ENCODE results near the gene PLP2. TPM values are rescaled to one million over a fixed set of nuclear protein-coding genes. Genes with fewer than 3 reads are reported as not detected.

Gene PLP2
- total RNA-seq, 6 experiments from 2014 or later = 163 to 214 (median 178) TPM

- Mint-ChIP-seq H3K27ac (no peak overlapping the region), H3K9me3 (no peaks in the 10 kb centered on the region), H3K27me3 (ENCODE audit: insufficient read depth) (peaks cover 19% of the 10 kb centered on the region), H3K36me3 (ENCODE audit: low read depth) (no peaks in the 10 kb centered on the region), H3K4me3 (no peak overlapping the region), H3K4me1 (ENCODE audit: low read depth) (no peaks in the 10 kb centered on the region)
- TF ChIP-seq, protein P1, sequence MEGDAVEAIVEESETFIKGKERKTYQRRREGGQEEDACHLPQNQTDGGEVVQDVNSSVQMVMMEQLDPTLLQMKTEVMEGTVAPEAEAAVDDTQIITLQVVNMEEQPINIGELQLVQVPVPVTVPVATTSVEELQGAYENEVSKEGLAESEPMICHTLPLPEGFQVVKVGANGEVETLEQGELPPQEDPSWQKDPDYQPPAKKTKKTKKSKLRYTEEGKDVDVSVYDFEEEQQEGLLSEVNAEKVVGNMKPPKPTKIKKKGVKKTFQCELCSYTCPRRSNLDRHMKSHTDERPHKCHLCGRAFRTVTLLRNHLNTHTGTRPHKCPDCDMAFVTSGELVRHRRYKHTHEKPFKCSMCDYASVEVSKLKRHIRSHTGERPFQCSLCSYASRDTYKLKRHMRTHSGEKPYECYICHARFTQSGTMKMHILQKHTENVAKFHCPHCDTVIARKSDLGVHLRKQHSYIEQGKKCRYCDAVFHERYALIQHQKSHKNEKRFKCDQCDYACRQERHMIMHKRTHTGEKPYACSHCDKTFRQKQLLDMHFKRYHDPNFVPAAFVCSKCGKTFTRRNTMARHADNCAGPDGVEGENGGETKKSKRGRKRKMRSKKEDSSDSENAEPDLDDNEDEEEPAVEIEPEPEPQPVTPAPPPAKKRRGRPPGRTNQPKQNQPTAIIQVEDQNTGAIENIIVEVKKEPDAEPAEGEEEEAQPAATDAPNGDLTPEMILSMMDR (IDR thresholded peaks at IDR 0.05) = no peak
- no peak for DNase-seq
Measured at GRCh38 chrX:49220100-49220499, 48.4 kb downstream of the PLP2 start.

- no peak for DNase-seq
- Mint-ChIP-seq H3K4me1 (ENCODE audit: low read depth) (no peaks in the 10 kb centered on the region), H3K9me3 (no peaks in the 10 kb centered on the region), H3K27me3 (ENCODE audit: insufficient read depth) (peaks cover 19% of the 10 kb centered on the region), H3K4me3 (no peak overlapping the region), H3K27ac (no peak overlapping the region), H3K36me3 (ENCODE audit: low read depth) (no peaks in the 10 kb centered on the region)
- TF ChIP-seq, protein P1 (IDR thresholded peaks at IDR 0.05) = no peak
Measured at GRCh38 chrX:49221868-49222267, 50.2 kb downstream of the PLP2 start.

Other genes with a start within 250 kb of the PLP2 start
- gene OTUD5, start 214.3 kb upstream of the PLP2 start, total RNA-seq (2021; fragmentation: NEBNext Ultra II Directional; extraction: Animal tissue kit (Norgen Biotek cat#: 25700)) = 10 to 100 TPM; 47.6 to 55.0 (median 52.7) TPM
- gene KCND1, start 200.1 kb upstream of the PLP2 start, total RNA-seq (2021; fragmentation: NEBNext Ultra II Directional; extraction: Animal tissue kit (Norgen Biotek cat#: 25700)) = 1 to 10 TPM; 3.0 to 6.2 (median 5.4) TPM
- gene GRIPAP1, start 169.6 kb upstream of the PLP2 start, total RNA-seq (2021; fragmentation: NEBNext Ultra II Directional; extraction: Animal tissue kit (Norgen Biotek cat#: 25700)) = 10 to 100 TPM; 23.2 to 32.1 (median 27.5) TPM
- 10 to 100 TPM; 76.6 to 89.1 (median 83.9) TPM for gene TFE3, start 128.5 kb upstream of the PLP2 start, total RNA-seq (2021; fragmentation: NEBNext Ultra II Directional; extraction: Animal tissue kit (Norgen Biotek cat#: 25700))
- gene CCDC120, start 112.9 kb upstream of the PLP2 start, total RNA-seq (2021; fragmentation: NEBNext Ultra II Directional; extraction: Animal tissue kit (Norgen Biotek cat#: 25700)) = under 1 TPM in 4 of 6 experiments, not detected in 2; 0.05 to 0.62 (median 0.24) TPM
- gene PRAF2, start 97.9 kb upstream of the PLP2 start, total RNA-seq (2021; fragmentation: NEBNext Ultra II Directional; extraction: Animal tissue kit (Norgen Biotek cat#: 25700)) = 100 to 1,000 TPM in 1 of 6 experiments, 10 to 100 TPM in 5; 68.0 to 100 (median 76.7) TPM
- gene WDR45, start 92.0 kb upstream of the PLP2 start, total RNA-seq (2021; fragmentation: NEBNext Ultra II Directional; extraction: Animal tissue kit (Norgen Biotek cat#: 25700)) = 10 to 100 TPM; 37.4 to 46.6 (median 41.0) TPM
- gene GPKOW, start 48.2 kb upstream of the PLP2 start, total RNA-seq (2021; fragmentation: NEBNext Ultra II Directional; extraction: Animal tissue kit (Norgen Biotek cat#: 25700)) = 10 to 100 TPM; 20.6 to 27.0 (median 23.7) TPM
- 1 to 10 TPM in 5 of 6 experiments, under 1 TPM in 1; 0.94 to 1.9 (median 1.1) TPM for gene MAGIX, start 9.1 kb upstream of the PLP2 start, total RNA-seq (2021; fragmentation: NEBNext Ultra II Directional; extraction: Animal tissue kit (Norgen Biotek cat#: 25700))
- gene PRICKLE3, start 14.5 kb downstream of the PLP2 start, total RNA-seq (2021; fragmentation: NEBNext Ultra II Directional; extraction: Animal tissue kit (Norgen Biotek cat#: 25700)) = 10 to 100 TPM in 3 of 6 experiments, 1 to 10 TPM in 3; 8.0 to 10.7 (median 9.7) TPM
- under 1 TPM; 0.11 to 0.34 (median 0.24) TPM for gene SYP, start 28.3 kb downstream of the PLP2 start, total RNA-seq (2021; fragmentation: NEBNext Ultra II Directional; extraction: Animal tissue kit (Norgen Biotek cat#: 25700))
- not detected for gene CACNA1F, start 61.4 kb downstream of the PLP2 start, total RNA-seq (2021; fragmentation: NEBNext Ultra II Directional; extraction: Animal tissue kit (Norgen Biotek cat#: 25700))
- gene CCDC22, start 63.6 kb downstream of the PLP2 start, total RNA-seq (2021; fragmentation: NEBNext Ultra II Directional; extraction: Animal tissue kit (Norgen Biotek cat#: 25700)) = 10 to 100 TPM; 12.9 to 16.3 (median 15.1) TPM
- gene FOXP3, start 92.8 kb downstream of the PLP2 start, total RNA-seq (2021; fragmentation: NEBNext Ultra II Directional; extraction: Animal tissue kit (Norgen Biotek cat#: 25700)) = under 1 TPM in 3 of 6 experiments, not detected in 3; 0.09 to 0.16 (median 0.14) TPM
- gene PPP1R3F, start 97.9 kb downstream of the PLP2 start, total RNA-seq (2021; fragmentation: NEBNext Ultra II Directional; extraction: Animal tissue kit (Norgen Biotek cat#: 25700)) = 1 to 10 TPM; 2.4 to 4.5 (median 4.1) TPM
- not detected for gene GAGE10, start 131.7 kb downstream of the PLP2 start, total RNA-seq (2021; fragmentation: NEBNext Ultra II Directional; extraction: Animal tissue kit (Norgen Biotek cat#: 25700))
- not detected for gene GAGE12J, start 150.1 kb downstream of the PLP2 start, total RNA-seq (2021; fragmentation: NEBNext Ultra II Directional; extraction: Animal tissue kit (Norgen Biotek cat#: 25700))
- not detected for gene GAGE13, start 159.7 kb downstream of the PLP2 start, total RNA-seq (2021; fragmentation: NEBNext Ultra II Directional; extraction: Animal tissue kit (Norgen Biotek cat#: 25700))

Measured in HFFc6 (cell line).